HG03521 (cell line): ENCODE measurements around the gene REV1.

Experiments
- ATAC-seq: cut with Tn5 transposase; IDR thresholded peaks from one replicate; pipeline ENCODE4 v1.9.1; 2021; ENCODE audit warnings: mild to moderate bottlenecking, moderate library complexity; ENCODE audit not compliant: unreplicated experiment

REV1 gene

DNA sequence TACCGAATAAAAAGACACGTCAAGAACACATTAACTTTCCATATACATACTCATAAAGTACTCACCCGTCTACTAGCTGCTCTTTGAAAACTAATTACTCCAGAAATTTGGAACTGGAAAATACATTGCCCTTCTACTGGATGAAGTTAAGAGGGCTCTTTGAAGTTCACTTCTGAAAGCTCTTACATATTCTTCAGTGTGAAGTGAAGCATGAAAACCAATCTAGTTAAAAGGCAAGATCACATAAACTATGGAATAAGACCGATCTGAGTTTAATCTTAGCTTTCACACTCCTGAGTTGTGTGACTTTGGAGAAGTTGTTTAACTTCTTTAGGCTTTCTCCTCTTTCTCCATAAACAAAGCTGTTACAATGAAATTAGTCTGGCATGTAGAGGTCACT, 38.5 kb downstream of the REV1 start:
- ATAC-seq: no peak

DNA sequence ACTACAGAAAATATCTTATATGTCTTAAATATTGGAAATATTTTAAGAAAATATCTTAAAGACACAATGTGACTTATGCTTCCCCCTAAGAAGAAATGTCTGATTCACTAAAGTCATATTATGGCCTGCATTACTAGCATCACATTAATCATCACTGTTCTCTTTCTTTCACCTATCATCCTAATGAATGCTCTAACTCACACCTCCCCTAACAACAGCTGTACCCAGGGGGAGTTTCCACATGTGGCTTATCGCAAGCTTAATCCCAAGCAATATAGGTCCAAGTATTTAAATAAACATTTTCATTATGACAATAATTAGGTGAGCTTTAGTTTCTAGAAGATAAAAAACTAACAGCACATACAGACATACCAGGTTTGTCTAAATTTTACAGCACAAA, 39.6 kb downstream of the REV1 start:
- ATAC-seq: no peak

DNA sequence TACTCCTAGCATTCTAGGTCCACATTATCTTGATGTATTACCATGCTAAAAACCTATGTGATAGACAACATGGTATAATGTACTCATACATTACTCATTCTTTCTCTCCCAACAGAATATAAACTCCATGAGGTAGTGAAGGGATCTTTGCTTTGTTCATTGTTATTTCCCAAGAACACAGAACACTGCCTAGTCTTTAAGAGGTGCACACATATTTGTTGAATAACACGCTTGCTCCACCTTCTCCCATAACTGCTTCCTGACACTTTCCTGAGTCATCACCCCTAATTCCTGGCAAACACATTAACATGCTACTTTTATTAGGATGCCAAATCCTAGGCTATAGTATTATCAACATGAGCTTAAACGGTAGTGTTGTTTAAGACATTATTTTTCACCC, 41.3 kb downstream of the REV1 start:
- ATAC-seq: no peak

DNA sequence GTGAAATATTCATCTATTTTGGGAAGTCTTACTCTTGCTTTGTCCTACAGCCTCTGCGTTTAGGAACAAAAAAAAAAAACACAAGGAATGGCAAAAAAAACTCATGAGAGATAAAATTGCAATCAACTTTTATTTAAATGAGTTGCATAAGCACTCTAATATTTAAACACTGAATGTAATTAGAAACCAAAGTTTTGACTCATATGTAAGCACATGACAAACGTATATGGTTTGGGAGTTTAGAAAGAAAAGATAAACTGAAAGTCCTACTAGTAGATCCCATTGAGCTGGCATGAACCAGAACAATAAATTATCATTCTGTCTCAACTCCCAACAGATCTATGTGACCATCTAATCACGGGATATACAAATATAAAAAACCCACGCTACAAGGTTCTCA, 44.8 kb downstream of the REV1 start:
- no peak for ATAC-seq

DNA sequence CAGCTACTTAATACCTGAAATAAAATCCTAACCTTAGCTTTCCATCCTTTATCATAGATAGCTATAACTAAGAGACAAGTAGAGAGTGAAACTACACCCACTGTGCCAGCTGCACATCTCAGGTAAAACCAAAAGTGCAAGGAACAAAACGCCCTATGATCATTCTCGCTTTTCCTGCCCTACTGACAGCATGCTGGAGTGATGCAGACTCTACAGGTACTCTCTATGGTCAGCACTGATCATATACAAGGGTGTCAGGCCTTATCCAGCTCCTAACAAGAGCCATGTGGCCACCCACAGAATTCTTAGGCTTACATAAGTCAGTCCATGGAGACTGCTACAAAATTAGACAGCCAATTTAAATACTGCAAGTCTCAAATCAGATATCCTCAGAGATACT, 45.6 kb downstream of the REV1 start:
- ATAC-seq: no peak

DNA sequence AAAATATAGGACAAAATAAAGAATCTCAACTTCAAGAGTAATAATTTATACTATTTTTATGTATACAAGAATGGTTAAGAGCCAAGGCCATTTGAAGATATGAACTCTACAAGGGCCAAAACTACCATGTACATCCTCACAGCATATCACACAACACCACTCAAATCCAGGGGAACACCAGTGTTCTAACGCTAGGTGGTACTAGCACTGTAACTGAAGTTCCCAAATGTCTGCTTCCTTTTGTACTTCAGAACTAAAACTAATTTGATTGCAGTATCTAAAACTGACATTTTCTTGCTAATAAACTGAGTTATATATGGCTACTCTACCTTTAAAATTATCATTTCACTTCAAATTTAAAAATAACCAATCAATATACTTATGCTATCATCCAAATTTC, 47.0 kb downstream of the REV1 start:
- ATAC-seq: no peak

DNA sequence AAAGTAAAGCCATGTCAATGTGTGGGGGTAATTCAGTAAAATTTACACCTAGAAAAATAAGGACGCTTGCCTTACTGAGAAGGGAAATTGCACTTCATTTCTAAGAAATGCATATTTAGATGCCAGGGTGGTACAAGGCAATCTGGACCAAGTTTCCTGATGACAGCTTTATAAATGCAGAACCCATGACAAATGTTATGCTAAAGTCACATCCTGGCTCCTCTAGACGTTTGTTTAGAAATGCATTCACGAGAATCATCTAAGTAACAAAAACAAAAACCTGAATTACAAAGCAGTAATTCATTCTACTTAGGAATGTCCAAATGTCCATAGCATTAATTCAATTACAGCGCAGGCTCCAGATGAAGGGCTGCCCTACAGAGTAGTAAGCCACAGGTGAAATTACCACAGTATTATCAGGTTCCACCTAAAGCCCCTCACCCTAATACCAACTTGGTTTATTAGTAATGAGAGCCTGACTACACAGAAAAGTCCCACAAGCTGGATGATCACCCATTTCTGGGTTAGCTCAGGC, 49.8 kb downstream of the REV1 start:
- no peak for ATAC-seq

DNA sequence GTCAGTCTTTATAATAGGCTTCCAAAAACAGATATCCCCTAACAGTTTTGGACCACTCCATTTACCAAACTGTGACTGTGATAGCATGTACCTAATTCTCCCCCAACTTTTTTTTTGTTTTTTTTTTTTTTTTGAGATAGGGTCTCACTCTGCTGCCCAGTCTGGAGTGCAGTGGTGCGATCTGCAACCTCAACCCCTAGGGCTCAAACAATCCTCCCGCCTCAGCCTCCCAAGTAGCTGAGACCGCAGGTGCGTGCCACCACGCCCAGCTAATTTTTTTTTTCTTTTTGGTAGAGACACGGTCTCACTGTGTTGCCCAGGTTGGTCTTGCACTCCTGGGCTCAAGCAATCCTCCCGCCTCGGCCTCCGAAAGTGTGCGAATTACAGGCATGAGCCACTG, 52.9 kb downstream of the REV1 start:
- ATAC-seq: no peak

DNA sequence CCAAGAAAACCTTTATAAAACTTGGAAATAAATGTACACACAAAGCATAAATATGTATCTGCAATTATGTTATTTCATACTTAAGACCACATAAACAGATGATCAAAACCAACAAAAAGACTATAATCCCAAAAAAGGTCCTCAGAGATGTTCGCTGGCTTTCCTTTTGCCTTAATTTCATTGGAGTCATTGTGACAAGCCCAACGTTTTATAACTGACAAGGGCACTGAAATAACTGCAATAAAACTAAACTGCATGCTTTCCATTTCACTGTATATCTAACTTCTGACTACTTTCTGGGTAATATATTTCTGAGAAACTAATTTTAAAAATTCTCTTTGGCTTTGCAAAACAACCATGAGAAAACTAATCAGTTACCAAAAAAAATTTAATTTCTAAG, 56.5 kb downstream of the REV1 start:
- ATAC-seq: no peak

DNA sequence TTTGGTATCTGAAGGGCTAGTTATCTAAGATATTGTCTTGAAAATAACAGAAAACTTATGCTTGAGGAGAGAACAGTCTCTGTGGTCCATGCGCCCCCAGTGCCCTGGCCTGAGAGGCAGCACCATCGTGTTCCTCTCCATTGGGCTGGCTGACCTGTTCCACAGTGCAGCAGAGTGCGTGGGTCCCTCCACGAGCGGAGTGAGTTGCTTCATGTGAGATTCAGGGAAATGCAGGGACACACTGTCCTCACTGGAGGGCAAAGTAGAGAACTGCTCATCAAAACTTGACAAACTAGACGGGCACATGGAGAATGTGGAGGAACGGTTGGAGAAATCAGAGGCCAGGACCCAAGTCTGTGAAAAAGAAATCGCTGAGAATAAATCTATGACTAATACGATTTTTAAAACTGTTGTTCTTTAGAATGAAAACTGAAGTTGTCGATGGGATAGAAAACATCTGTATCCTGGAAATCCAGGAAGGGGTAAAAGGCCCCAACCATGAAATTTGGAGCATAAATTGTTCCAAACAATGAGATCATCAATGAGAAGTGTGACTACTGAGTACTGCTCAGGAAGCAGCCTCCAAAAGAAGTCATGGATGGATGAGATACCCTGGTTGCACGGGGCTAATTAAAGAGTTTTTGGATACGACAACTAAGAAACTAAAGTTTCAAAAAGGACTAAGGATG, 58.1 kb downstream of the REV1 start:
- ATAC-seq: no peak

DNA sequence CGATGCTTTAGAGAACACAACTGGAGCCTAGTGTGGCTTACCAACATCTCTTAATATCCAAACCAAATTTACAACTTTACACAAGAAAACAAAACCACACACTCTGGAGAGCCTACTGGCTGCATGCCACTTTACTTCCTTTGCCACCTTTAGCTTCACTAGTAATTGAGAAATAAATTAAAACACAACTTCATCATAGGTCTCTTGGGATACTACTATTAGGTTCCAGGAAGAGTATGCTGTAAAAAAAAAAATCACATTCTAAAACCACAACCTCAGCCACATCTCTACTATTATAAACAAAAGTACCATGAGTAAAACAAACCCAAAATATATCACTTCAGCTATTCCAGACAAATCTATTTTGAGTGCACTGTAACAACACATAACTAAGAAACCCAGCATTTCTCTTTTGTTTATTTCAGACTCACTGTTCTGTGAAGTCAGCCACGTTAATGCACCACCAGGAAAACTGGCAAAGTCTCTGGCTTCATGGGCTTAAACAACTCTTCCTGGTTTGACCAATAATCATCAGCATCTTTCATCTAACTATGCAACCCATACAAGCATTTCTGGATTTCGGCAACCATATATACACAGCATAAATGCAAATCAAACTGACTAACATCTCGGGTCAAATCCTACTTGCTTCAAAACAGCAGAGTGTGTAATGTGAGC, 59.1 kb downstream of the REV1 start:
- no peak for ATAC-seq

DNA sequence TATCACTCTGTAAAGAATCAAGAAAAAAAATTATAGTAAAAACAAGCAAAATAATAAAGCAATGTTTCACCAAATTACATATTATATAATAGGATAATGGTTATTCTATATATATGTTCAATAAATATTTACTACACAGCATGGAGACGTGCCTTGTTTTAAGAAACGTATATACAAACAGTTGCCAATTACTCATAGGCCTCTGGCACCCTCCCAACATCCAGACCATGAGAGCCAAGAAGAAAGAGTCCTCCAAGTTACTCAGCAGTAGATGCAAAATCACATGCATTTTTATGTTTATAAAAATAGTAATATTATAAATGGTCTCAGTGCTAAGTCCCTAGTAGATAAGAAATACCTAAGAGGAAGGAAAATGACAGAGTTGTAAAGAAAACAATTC, 64.8 kb downstream of the REV1 start:
- no peak for ATAC-seq

DNA sequence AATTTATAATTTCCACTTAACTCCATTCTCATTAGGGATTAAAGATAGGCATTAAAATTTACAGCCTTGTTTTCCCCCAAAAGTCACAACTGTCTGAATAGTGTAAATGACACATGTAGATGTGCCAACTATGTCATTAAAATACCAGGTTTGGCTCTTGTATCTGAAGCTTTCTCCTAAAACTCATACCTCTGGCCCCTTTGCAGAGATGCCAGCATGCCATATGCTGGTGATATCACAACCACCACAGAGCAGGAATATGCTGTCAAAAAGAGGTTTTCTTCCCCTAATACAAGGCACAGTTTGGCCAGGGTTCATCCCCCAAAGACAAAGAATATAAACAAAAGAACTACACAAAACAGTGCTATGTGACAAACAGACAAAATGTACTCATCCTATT, 65.4 kb downstream of the REV1 start:
- no peak for ATAC-seq

DNA sequence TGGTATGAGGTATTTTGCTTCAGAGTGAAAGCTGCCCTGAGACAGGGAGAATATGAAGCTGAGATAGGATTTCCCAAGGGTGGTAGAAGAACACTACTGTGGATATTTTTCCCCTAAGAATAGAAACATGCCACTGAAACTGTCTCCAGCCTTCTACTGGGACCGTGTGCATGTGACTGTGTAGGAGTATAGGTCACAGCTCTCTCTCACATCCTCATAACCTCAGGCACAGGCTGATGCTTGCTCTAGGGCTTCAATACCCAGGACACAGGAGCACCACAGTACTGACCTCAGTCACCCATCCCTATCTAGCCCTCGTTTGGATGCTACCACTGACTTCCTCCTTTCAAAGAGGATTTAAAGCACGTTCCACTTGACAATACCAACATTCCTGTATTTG, 67.2 kb downstream of the REV1 start:
- ATAC-seq: no peak

DNA sequence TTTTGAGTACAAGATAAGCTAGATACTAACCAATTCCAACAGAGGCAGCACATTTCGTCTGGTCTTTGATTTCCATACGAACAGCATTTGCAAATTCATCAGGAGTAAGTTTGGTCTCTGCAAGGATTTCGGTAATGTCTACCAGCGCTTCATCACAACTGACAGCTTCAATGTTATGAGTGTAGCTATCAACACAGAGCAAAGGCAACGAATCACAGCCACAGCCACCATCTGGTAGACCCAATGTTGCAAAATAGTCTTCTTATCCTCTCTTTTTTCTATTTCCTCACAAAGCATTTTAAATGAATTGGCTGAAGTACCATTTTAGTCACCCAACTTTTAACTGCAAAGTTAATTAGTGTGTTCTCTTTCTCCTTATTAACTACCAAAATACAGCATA, 68.3 kb downstream of the REV1 start:
- ATAC-seq: no peak

DNA sequence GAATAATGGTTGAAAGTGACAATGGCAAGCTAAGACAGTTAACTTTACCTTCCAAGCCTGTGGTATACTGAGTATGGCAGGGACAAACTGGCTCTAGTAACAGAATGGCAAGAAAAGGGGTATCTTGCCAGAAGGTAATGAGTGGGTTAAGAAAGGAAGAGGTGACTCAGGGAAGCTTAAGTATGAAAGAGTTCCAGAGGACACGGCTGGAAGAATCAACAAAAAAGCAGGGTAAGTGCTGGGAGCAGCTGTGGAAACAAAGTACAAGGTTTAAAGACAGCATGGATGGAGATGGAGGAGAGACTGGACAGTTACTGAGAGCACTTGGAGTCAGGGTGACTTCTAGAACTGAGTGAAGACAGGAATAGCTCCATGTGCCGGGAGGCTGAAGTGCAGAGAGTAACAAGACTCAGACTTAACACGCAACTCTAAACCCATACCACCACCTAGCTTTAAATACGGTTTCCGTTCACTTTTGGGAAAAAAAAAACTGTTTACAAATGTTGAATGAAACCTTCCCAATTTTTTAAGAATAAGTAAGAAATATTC, 69.0 kb downstream of the REV1 start:
- ATAC-seq: no peak

DNA sequence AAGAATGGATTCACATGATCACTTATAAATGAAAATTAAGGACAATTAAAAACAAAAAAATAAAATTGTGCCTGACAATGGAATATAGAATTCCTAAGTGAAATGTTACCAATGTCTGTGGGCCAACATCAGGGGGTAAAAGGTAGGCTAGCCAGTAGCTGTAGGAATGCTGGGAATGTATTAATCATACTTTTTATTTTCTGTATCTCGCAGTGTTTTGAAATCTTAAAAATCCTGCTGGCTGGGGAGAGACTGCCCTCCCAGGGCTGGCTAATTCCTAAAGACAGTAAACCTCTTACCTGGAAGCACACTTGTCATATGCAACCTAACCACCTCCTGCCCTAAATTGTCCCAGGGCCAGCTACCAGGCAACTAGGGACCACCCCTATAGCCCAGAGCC, 69.8 kb downstream of the REV1 start:
- no peak for ATAC-seq

DNA sequence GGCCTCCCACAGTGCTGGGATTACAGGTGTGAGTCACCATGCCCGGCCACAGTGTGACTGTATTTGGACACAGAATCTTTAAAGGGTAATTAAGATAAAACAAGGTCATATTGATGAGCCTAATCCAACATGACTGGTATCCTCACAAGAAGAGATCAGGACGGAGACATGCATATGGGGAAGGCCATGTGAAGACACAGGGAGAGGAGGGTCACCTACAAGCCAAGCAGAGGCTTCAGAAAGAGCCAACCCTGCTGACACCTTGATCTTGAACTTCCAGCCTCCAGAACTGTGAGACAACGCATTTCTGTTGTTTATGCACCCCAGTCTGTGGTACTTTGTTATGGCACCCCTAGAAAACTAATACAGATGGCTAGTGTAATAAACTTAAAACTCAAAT, 72.4 kb downstream of the REV1 start:
- ATAC-seq: no peak

DNA sequence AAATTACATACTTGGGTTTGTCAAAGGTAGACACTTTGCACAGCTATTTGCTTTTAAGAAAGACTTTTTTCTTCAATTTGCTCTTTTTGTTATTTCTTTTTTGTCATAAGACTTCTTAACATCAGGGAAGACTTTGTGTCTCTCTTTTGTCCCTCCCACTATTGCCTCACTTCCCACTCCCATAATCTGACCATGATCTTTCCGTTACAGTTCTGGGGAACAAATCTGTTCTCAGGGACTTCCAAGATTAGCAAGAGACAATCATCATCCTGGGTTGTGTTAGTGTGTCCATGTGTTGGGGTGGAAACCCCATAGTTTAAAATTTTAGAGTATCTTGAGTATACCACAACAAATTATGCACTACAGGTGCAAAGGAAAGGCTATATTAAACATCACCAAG, 75.3 kb downstream of the REV1 start:
- ATAC-seq: no peak

DNA sequence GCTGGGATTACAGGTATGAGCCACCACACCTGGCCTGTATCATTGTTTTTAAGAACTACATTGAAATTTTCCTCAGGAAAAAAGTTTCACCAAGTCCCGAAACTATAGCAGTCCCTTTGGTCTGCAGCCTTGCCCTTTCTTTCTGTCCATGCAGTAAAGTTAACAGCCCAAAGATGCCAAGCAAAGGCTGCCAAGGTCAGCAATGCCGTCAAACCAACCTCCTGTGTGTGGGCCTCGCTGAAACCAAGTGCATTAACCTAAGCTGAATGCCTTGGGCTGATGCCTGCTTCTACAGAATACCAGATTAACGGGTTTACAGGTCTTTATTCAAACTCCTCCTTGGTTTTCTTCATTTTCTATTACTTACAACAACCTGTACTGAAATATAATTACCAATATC, 79.5 kb downstream of the REV1 start:
- no peak for ATAC-seq

DNA sequence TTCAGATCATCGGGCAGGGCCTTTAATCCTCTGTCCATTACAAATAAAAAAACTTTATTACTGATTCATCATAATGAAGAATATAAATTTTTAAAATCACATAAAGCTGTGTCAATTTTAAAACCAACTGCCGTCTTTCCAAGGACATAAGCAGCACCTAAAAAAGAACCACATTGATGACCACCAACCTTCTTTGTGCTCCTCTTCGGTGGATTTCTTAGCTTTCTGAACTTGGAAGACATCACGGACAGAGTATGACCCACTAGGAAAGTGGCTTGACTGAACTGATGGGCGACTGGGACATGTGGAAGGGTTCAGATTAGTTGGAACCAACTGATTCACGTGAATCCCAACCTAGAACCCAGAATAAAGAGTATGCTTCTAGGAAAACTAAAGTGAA, 83.7 kb downstream of the REV1 start:
- no peak for ATAC-seq
